IMR-90 (cell line): ENCODE results near the gene CXCL1. TPM values are rescaled to one million over a fixed set of nuclear protein-coding genes. Genes with fewer than 3 reads are reported as not detected.

Experiments used
- ATAC-seq: fragments of 200-7000 bp; cut with Tn5 transposase; 2 replicates; pipeline ENCODE4 v1.9.1; 2020; ENCODE audit warnings: low read depth, mild to moderate bottlenecking, moderate library complexity
- BruUV-seq: library from RNA; stranded (reverse); fragments of 400-500 nt; replicated peaks from 2 replicates; lab custom pipeline; 2021; lab: Mats Ljungman, UMichigan
- CTCF ChIA-PET: fragments of 300-600 bp; formaldehyde crosslinking; extraction: SDS; loops from one replicate; lab custom pipeline; 2021; ENCODE audit warnings: antibody characterized with exemption; lab: Yijun Ruan, JAX
- POLR2A ChIA-PET: fragments of 300-600 bp; sonication (Branson Sonifier 250); formaldehyde crosslinking; loops from one replicate; lab custom pipeline; 2022; ENCODE audit warnings: antibody characterized with exemption; ENCODE audit not compliant: unreplicated experiment; lab: Charles Lee
- DNase-seq: peaks from one replicate; pipeline ENCODE4 v3.0.0; 2013
- H2AFZ ChIP-seq: replicated peaks from 2 replicates; pipeline ENCODE3; 2013; ENCODE audit warnings: low read length, mild to moderate bottlenecking; ENCODE audit not compliant: poor library complexity
- H2AK5ac ChIP-seq: 2 replicates; pipeline ENCODE4 v1.6.1; 2013; ENCODE audit warnings: low read depth, low read length, inconsistent platforms
- H2AK9ac ChIP-seq: replicated peaks from 2 replicates; pipeline ENCODE3; 2013; ENCODE audit warnings: mild to moderate bottlenecking, low read depth, low read length, moderate library complexity; ENCODE audit not compliant: poor library complexity
- H2BK120ac ChIP-seq: 2 replicates; pipeline ENCODE4 v1.6.1; 2013; ENCODE audit warnings: low read depth, low read length, inconsistent platforms
- H2BK15ac ChIP-seq: 3 replicates; pipeline ENCODE4 v1.6.1; 2013; ENCODE audit warnings: low read depth, low read length, inconsistent platforms
- H2BK20ac ChIP-seq: 2 replicates; pipeline ENCODE4 v1.6.1; 2013; ENCODE audit warnings: low read depth, mild to moderate bottlenecking, inconsistent platforms, low read length, moderate library complexity
- H2BK5ac ChIP-seq: 2 replicates; pipeline ENCODE4 v1.6.1; 2013; ENCODE audit warnings: mild to moderate bottlenecking, low read depth, low read length, inconsistent platforms; ENCODE audit not compliant: poor library complexity, severe bottlenecking
- H3K14ac ChIP-seq: replicated peaks from 2 replicates; pipeline ENCODE4 v1.6.1; 2013; ENCODE audit warnings: low read depth, low read length, inconsistent platforms
- H3K18ac ChIP-seq: 2 replicates; pipeline ENCODE4 v1.6.1; 2013; ENCODE audit warnings: low read depth, low read length, control low read depth
- H3K23ac ChIP-seq: 2 replicates; pipeline ENCODE4 v1.6.1; 2013; ENCODE audit warnings: low read depth, low read length, inconsistent platforms
- H3K27ac ChIP-seq: 2 replicates; pipeline ENCODE4 v1.5.1; 2013; ENCODE audit warnings: mild to moderate bottlenecking, control low read depth, low read length; ENCODE audit not compliant: insufficient read depth
- H3K27me3 ChIP-seq: 2 replicates; pipeline ENCODE4 v1.6.1; 2013; ENCODE audit warnings: low read length; ENCODE audit not compliant: control insufficient read depth, insufficient read depth
- H3K36me3 ChIP-seq: 2 replicates; pipeline ENCODE4 v1.6.1; 2013; ENCODE audit warnings: low read length, mixed read lengths; ENCODE audit not compliant: control insufficient read depth, insufficient read depth
- H3K4ac ChIP-seq: 2 replicates; pipeline ENCODE4 v1.6.1; 2013; ENCODE audit warnings: low read depth, low read length, inconsistent platforms
- H3K4me1 ChIP-seq: 2 replicates; pipeline ENCODE4 v1.6.1; 2013; ENCODE audit warnings: low read length, mixed read lengths; ENCODE audit not compliant: control insufficient read depth, insufficient read depth
- H3K4me2 ChIP-seq: 2 replicates; pipeline ENCODE4 v1.6.1; 2013; ENCODE audit warnings: low read depth, mild to moderate bottlenecking, control low read depth, low read length, moderate library complexity
- H3K4me3 ChIP-seq: 2 replicates; pipeline ENCODE4 v1.5.1; 2013; ENCODE audit warnings: low read depth, mild to moderate bottlenecking, control low read depth, low read length, moderate library complexity; ENCODE audit not compliant: insufficient read depth
- H3K56ac ChIP-seq: 2 replicates; pipeline ENCODE4 v1.6.1; 2013; ENCODE audit warnings: low read length, inconsistent platforms; ENCODE audit not compliant: insufficient read depth; ENCODE audit errors: extremely low read depth
- H3K79me1 ChIP-seq, 2 experiments: 2 replicates each; pipeline ENCODE4 v1.6.1; 2013; ENCODE audit warnings: low read length in 2 of 2, inconsistent platforms in 1 of 2, low read depth in 1 of 2
- H3K9ac ChIP-seq: 2 replicates; pipeline ENCODE4 v1.6.1; 2013; ENCODE audit warnings: low read depth, low read length, control low read depth
- H3K9me1 ChIP-seq: 2 replicates; pipeline ENCODE4 v1.6.1; 2013; ENCODE audit warnings: low read length, inconsistent platforms; ENCODE audit not compliant: insufficient read depth
- H3K9me3 ChIP-seq: 2 replicates; pipeline ENCODE4 v1.6.1; 2013; ENCODE audit warnings: low read length; ENCODE audit not compliant: control insufficient read depth, insufficient read depth
- H4K20me1 ChIP-seq: 2 replicates; pipeline ENCODE4 v1.6.1; 2013; ENCODE audit warnings: low read length, inconsistent platforms; ENCODE audit not compliant: insufficient read depth
- H4K5ac ChIP-seq: 2 replicates; pipeline ENCODE4 v1.6.1; 2013; ENCODE audit warnings: mild to moderate bottlenecking, low read depth, low read length, control low read depth
- H4K8ac ChIP-seq, 2 experiments: 2 replicates each; pipeline ENCODE4 v1.6.1; 2013; ENCODE audit warnings: low read depth in 2 of 2, low read length in 2 of 2, control low read depth in 1 of 2, inconsistent platforms in 1 of 2
- H4K91ac ChIP-seq: 2 replicates; pipeline ENCODE4 v1.6.1; 2013; ENCODE audit warnings: low read depth, low read length, inconsistent platforms; ENCODE audit not compliant: insufficient read depth
- BHLHE40 ChIP-seq: fragments of 150-350 bp; IDR thresholded peaks from 2 replicates; pipeline ENCODE4 v1.6.1; 2016; ENCODE audit warnings: mild to moderate bottlenecking, low read depth, low read length
- CEBPB ChIP-seq: IDR thresholded peaks from 2 replicates; pipeline ENCODE4 v1.6.1; 2012; ENCODE audit warnings: low read depth, low read length, improper control_type of control experiment
- CHD1 ChIP-seq: IDR thresholded peaks from 2 replicates; pipeline ENCODE4 v1.6.1; 2012; ENCODE audit warnings: low read depth, low read length, improper control_type of control experiment
- FOS ChIP-seq: fragments of 150-350 bp; IDR thresholded peaks from 2 replicates; pipeline ENCODE4 v1.6.1; 2016; ENCODE audit warnings: low read depth, low read length
- MAZ ChIP-seq: IDR thresholded peaks from 2 replicates; pipeline ENCODE4 v1.6.1; 2012; ENCODE audit warnings: low read depth, mild to moderate bottlenecking, low read length, improper control_type of control experiment, moderate library complexity, borderline replicate concordance
- MXI1 ChIP-seq: IDR thresholded peaks from 2 replicates; pipeline ENCODE4 v1.6.1; 2012; ENCODE audit warnings: low read depth, mild to moderate bottlenecking, low read length, moderate library complexity, borderline replicate concordance
- NFE2L2 ChIP-seq: fragments of 150-350 bp; IDR thresholded peaks from 2 replicates; pipeline ENCODE4 v1.6.1; 2016; ENCODE audit warnings: low read depth, mild to moderate bottlenecking, low read length
- RAD21 ChIP-seq: IDR thresholded peaks from 2 replicates; pipeline ENCODE4 v1.6.1; 2012; ENCODE audit warnings: low read length, improper control_type of control experiment
- RFX5 ChIP-seq: IDR thresholded peaks from 2 replicates; pipeline ENCODE4 v1.8.0; 2012; ENCODE audit warnings: low read depth, mild to moderate bottlenecking, low read length, moderate library complexity
- SMC3 ChIP-seq: fragments of 150-350 bp; IDR thresholded peaks from 2 replicates; pipeline ENCODE4 v1.6.1; 2016; ENCODE audit warnings: low read depth, mild to moderate bottlenecking, antibody characterized with exemption, low read length, moderate library complexity
- WGBS, 2 experiments: methylation state at CpG; one replicate each; pipeline versions ENCODE4 v1.1.5 to v1.1.7; 2013; ENCODE audit warnings: missing lambda C conversion rate in 2 of 2; ENCODE audit not compliant: insufficient read length in 1 of 2; ENCODE audit errors: extremely low coverage in 2 of 2; 5-methylcytosine and 5-hydroxymethylcytosine counted together
- dilution Hi-C: fragments of 300-500 bp; cut with HindIII; formaldehyde crosslinking; loops from one replicate; pipeline ENCODE4 v1.14.3; 2018; ENCODE audit warnings: low sequenced_read_pairs; ENCODE audit not compliant: unreplicated experiment
- in situ Hi-C: fragments of 300-500 bp; cut with MboI; formaldehyde crosslinking; loops from 3 replicates; pipeline ENCODE4 v1.14.3; 2019; ENCODE audit warnings: low sequenced_read_pairs, inconsistent platforms, mixed read lengths
- intact Hi-C: fragments of 100-400 bp; cut with micrococcal nuclease; formaldehyde crosslinking; loops from 2 replicates; pipeline ENCODE4 v1.10.0; 2022
- polyA plus RNA-seq, 3 experiments: library from polyadenylated mRNA; depleted of rRNA; stranded (reverse); fragments of >200 nt; gene quantifications; 2 replicates each; pipeline ENCODE4 v1.2.3, GENCODE V29; 2012; ENCODE audit warnings: low replicate concordance in 1 of 3
- total RNA-seq: library from RNA; depleted of rRNA; stranded (reverse); fragments of >200 nt; gene quantifications from 2 replicates; pipeline ENCODE4 v1.2.3, GENCODE V29; 2012

The CXCL1 gene
- total and polyA plus RNA-seq, 2 of the 4 experiments (the other 2 are of a cell fraction) = 2.0 TPM; not detected in 1

DNA sequence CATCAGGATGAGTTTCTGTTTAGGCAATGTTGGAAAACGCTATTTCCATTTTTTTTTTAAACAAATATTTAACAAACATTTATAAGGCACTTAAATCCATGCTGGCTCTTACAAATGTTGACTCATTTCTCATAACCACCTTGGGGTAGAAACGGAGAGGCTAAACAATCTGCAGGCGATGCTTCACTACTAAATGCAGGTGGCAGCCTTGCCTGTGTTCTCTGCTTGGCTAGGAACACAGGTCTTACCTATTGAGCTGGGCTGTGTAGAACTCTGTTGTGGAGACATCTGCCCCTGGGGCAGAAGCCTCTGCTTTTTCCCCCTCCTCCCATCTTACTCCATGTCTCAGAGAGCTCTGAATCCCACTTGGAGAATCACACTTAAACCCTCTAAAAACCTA is 1.4 kb upstream of the CXCL1 start:
- no peak overlapping the region for H2AK5ac ChIP-seq
- no peaks in the 10 kb centered on the region for H3K9me3 ChIP-seq
- H3K4me1 ChIP-seq = peaks cover 5% of the 10 kb centered on the region
- no peaks in the 10 kb centered on the region for H3K9me1 ChIP-seq
- H4K8ac ChIP-seq = no peak overlapping the region
- no peak overlapping the region for H3K4me2 ChIP-seq
- ChIA-PET CTCF (interaction anchor here (1.4 to 1.7 kb wide), 2 partner anchors 138 to 267 kb away, joined by 4 read pairs; no protein-coding TSS in a partner anchor), POLR2A (no interaction called here)
- peaks cover 48% of the 10 kb centered on the region for H3K27me3 ChIP-seq
- TF ChIP-seq RFX5 (no peak), BHLHE40 (no peak), CEBPB (no peak), SMC3 (no peak), NFE2L2 (no peak), CHD1 (no peak), RAD21 (no peak), MAZ (no peak), FOS (no peak), MXI1 (no peak)
- BruUV-seq = no TSS peak
- H2BK20ac ChIP-seq = no peak overlapping the region
- H2BK15ac ChIP-seq = no peak overlapping the region
- no peak overlapping the region for H3K9ac ChIP-seq
- no peak overlapping the region for H3K4ac ChIP-seq
- H2BK5ac ChIP-seq = no peak overlapping the region
- intact Hi-C loops = loop anchor here (10.0 kb wide), 2 partner anchors 167 to 267 kb away; partner anchors contain the start of gene CXCL3
- no peaks in the 10 kb centered on the region for H3K79me1 ChIP-seq
- H4K5ac ChIP-seq = no peak overlapping the region
- H3K4me3 ChIP-seq = no peak overlapping the region
- no peaks in the 10 kb centered on the region for H3K36me3 ChIP-seq
- no peak overlapping the region for H4K91ac ChIP-seq
- no peaks in the 10 kb centered on the region for H4K20me1 ChIP-seq
- no peak overlapping the region for H2AFZ ChIP-seq
- no peak overlapping the region for H3K18ac ChIP-seq
- DNase-seq = no peak
- no peak overlapping the region for H2AK9ac ChIP-seq
- in situ Hi-C loops = no loop called here
- H3K56ac ChIP-seq = no peak overlapping the region
- no peak overlapping the region for H3K23ac ChIP-seq
- no peak overlapping the region for H3K27ac ChIP-seq
- H2BK120ac ChIP-seq = no peak overlapping the region
- ATAC-seq = no peak
- dilution Hi-C loops = no loop called here
- 100% methylated on average over 1 of the region's 3 CpGs; no CpG with 5 or more reads in 1 of the 2 experiments for WGBS, 2 experiments
- H3K14ac ChIP-seq = no peak overlapping the region
